GM19372 (cell line): ENCODE measurements around the gene TBPL2.
"Not testable (repeated sequence)": the region's sequence is repeated elsewhere in the genome, so short reads cannot be mapped to it uniquely, and the experiment has no call there.

Experiments
- ATAC-seq: cut with Tn5 transposase; IDR thresholded peaks from one replicate; pipeline ENCODE4 v1.9.1; 2021; ENCODE audit warnings: mild to moderate bottlenecking, low read depth, moderate library complexity; ENCODE audit not compliant: unreplicated experiment

Gene TBPL2

GRCh38 chr14:55411426-55412389, 28.7 kb downstream of the TBPL2 start, which contains the start of gene ATG14:
TSS of gene ATG14 (minus strand) at chr14:55411830. CDS start at chr14:55411822, 8 bp downstream.
- ATAC-seq = peak; percentile 96

GRCh38 chr14:55410876-55411275, 29.5 kb downstream of the TBPL2 start:
- no peak for ATAC-seq

- ATAC-seq = no peak
Measured at GRCh38 chr14:55404173-55404854, 36.1 kb downstream of the TBPL2 start.

- ATAC-seq = no peak
Measured at GRCh38 chr14:55401751-55402150, 38.7 kb downstream of the TBPL2 start.

GRCh38 chr14:55399852-55400251, 40.6 kb downstream of the TBPL2 start:
- no peak for ATAC-seq

- no peak for ATAC-seq
Measured at GRCh38 chr14:55399183-55399582, 41.2 kb downstream of the TBPL2 start.

- ATAC-seq = no peak
Measured at GRCh38 chr14:55398679-55399078, 41.7 kb downstream of the TBPL2 start.

GRCh38 chr14:55389330-55389729, 51.1 kb downstream of the TBPL2 start:
- ATAC-seq = no peak

- no peak for ATAC-seq
Measured at GRCh38 chr14:55388160-55388559, 52.3 kb downstream of the TBPL2 start.

- no peak for ATAC-seq
Measured at GRCh38 chr14:55387121-55387520, 53.3 kb downstream of the TBPL2 start.

GRCh38 chr14:55386037-55386808, 54.2 kb downstream of the TBPL2 start:
- ATAC-seq = no peak

- no peak for ATAC-seq
Measured at GRCh38 chr14:55384536-55384935, 55.9 kb downstream of the TBPL2 start.

- ATAC-seq = no peak
Measured at GRCh38 chr14:55383541-55384140, 56.8 kb downstream of the TBPL2 start.

GRCh38 chr14:55383056-55383466, 57.4 kb downstream of the TBPL2 start:
- not testable (repeated sequence) for ATAC-seq

GRCh38 chr14:55382483-55382882, 57.9 kb downstream of the TBPL2 start:
- ATAC-seq = no peak

- no peak for ATAC-seq
Measured at GRCh38 chr14:55381561-55381960, 58.9 kb downstream of the TBPL2 start.

- ATAC-seq = no peak
Measured at GRCh38 chr14:55381040-55381439, 59.4 kb downstream of the TBPL2 start.

GRCh38 chr14:55377236-55377635, 63.2 kb downstream of the TBPL2 start:
- ATAC-seq = no peak

- ATAC-seq = no peak
Measured at GRCh38 chr14:55374771-55375170, 65.6 kb downstream of the TBPL2 start.
